ENCODE measurements around the gene ERC2. TPM values are rescaled to one million over a fixed set of nuclear protein-coding genes. Genes with fewer than 3 reads are reported as not detected.

Gene ERC2
- total RNA-seq, 1 experiment from 2014 or later: 0.90 TPM

DNA sequence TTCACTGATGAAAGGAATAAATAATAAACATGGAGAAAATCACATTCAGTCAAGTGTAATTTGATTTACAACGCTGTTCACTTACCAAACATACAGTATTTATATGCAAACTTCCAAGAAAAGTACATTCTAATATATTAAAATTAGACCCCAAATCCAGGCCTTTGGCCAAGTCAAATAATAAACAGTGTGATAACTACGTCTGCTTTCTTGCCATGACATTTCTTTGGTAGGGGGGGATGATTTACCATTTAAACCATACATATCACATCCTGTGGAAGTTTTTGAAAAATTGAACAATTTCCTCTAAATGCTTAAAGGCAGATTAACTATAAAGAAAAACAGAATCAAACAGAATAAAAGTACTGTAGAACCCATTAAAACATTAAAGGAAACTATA is 613.0 kb downstream of the ERC2 start:
- H3K4me3 ChIP-seq (ENCODE audit: low read depth, low read length, poor library complexity, severe bottlenecking): no peak overlapping the region
- CTCF ChIA-PET: no interaction called here
- H3K36me3 ChIP-seq (ENCODE audit: insufficient read depth, low read length, poor library complexity, severe bottlenecking): no peaks in the 10 kb centered on the region
- intact Hi-C loops (cut with micrococcal nuclease; ENCODE audit: unreplicated experiment): no loop called here
- DNase-seq (ENCODE audit: low spot score): no peak
- peaks cover 3% of the 10 kb centered on the region for H3K4me1 ChIP-seq (ENCODE audit: insufficient read depth, low read length, poor library complexity, severe bottlenecking)
- BruUV-seq (replicated peaks): no TSS peak
- TF ChIP-seq, protein P1, sequence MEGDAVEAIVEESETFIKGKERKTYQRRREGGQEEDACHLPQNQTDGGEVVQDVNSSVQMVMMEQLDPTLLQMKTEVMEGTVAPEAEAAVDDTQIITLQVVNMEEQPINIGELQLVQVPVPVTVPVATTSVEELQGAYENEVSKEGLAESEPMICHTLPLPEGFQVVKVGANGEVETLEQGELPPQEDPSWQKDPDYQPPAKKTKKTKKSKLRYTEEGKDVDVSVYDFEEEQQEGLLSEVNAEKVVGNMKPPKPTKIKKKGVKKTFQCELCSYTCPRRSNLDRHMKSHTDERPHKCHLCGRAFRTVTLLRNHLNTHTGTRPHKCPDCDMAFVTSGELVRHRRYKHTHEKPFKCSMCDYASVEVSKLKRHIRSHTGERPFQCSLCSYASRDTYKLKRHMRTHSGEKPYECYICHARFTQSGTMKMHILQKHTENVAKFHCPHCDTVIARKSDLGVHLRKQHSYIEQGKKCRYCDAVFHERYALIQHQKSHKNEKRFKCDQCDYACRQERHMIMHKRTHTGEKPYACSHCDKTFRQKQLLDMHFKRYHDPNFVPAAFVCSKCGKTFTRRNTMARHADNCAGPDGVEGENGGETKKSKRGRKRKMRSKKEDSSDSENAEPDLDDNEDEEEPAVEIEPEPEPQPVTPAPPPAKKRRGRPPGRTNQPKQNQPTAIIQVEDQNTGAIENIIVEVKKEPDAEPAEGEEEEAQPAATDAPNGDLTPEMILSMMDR (conservative IDR thresholded peaks at IDR 0.05; ENCODE audit: low read depth, low read length): no peak
- TF ChIP-seq EZH2 (IDR thresholded peaks at IDR 0.05; ENCODE audit: borderline replicate concordance, low read depth, low read length, poor library complexity, severe bottlenecking): no peak
- no peaks in the 10 kb centered on the region for H3K27me3 ChIP-seq (replicated peaks; ENCODE audit: insufficient read depth, low read depth, low read length, poor library complexity)
- POLR2A ChIA-PET (ENCODE audit: low non-redundant PET): no interaction called here
- no peak overlapping the region for H3K27ac ChIP-seq (ENCODE audit: low read depth, low read length, poor library complexity, severe bottlenecking)
- H3K9me3 ChIP-seq (ENCODE audit: low read depth, low read length, poor library complexity, severe bottlenecking): no peaks in the 10 kb centered on the region

- no peak overlapping the region for H3K4me3 ChIP-seq (ENCODE audit: low read depth, low read length, poor library complexity, severe bottlenecking)
- intact Hi-C loops (cut with micrococcal nuclease; ENCODE audit: unreplicated experiment): no loop called here
- no peaks in the 10 kb centered on the region for H3K27me3 ChIP-seq (replicated peaks; ENCODE audit: insufficient read depth, low read depth, low read length, poor library complexity)
- no peak for DNase-seq (ENCODE audit: low spot score)
- ChIA-PET POLR2A (ENCODE audit: low non-redundant PET) (no interaction called here), CTCF (no interaction called here)
- no TSS peak for BruUV-seq (replicated peaks)
- no peaks in the 10 kb centered on the region for H3K4me1 ChIP-seq (ENCODE audit: insufficient read depth, low read length, poor library complexity, severe bottlenecking)
- H3K36me3 ChIP-seq (ENCODE audit: insufficient read depth, low read length, poor library complexity, severe bottlenecking): no peaks in the 10 kb centered on the region
- H3K9me3 ChIP-seq (ENCODE audit: low read depth, low read length, poor library complexity, severe bottlenecking): no peaks in the 10 kb centered on the region
- TF ChIP-seq EZH2 (IDR thresholded peaks at IDR 0.05; ENCODE audit: borderline replicate concordance, low read depth, low read length, poor library complexity, severe bottlenecking): no peak
- TF ChIP-seq, protein P1 (conservative IDR thresholded peaks at IDR 0.05; ENCODE audit: low read depth, low read length): no peak
- H3K27ac ChIP-seq (ENCODE audit: low read depth, low read length, poor library complexity, severe bottlenecking): no peak overlapping the region
Measured at GRCh38 chr3:55854494-55854893, 613.8 kb downstream of the ERC2 start.

GRCh38 chr3:55852326-55852725 is 615.9 kb downstream of the ERC2 start:
- DNase-seq (ENCODE audit: low spot score): no peak
- intact Hi-C loops (cut with micrococcal nuclease; ENCODE audit: unreplicated experiment): no loop called here
- Histone ChIP-seq H3K4me1 (ENCODE audit: insufficient read depth, low read length, poor library complexity, severe bottlenecking) (no peaks in the 10 kb centered on the region), H3K4me3 (ENCODE audit: low read depth, low read length, poor library complexity, severe bottlenecking) (no peak overlapping the region), H3K36me3 (ENCODE audit: insufficient read depth, low read length, poor library complexity, severe bottlenecking) (no peaks in the 10 kb centered on the region), H3K27ac (ENCODE audit: low read depth, low read length, poor library complexity, severe bottlenecking) (no peak overlapping the region), H3K27me3 (replicated peaks; ENCODE audit: insufficient read depth, low read depth, low read length, poor library complexity) (no peaks in the 10 kb centered on the region), H3K9me3 (ENCODE audit: low read depth, low read length, poor library complexity, severe bottlenecking) (no peaks in the 10 kb centered on the region)
- BruUV-seq (replicated peaks): no TSS peak
- POLR2A ChIA-PET (ENCODE audit: low non-redundant PET): no interaction called here
- TF ChIP-seq EZH2 (IDR thresholded peaks at IDR 0.05; ENCODE audit: borderline replicate concordance, low read depth, low read length, poor library complexity, severe bottlenecking): no peak
- TF ChIP-seq, protein P1 (conservative IDR thresholded peaks at IDR 0.05; ENCODE audit: low read depth, low read length): no peak
- CTCF ChIA-PET: no interaction called here

All from A673 (cell line).